ENCODE data around the gene DPYD.

Gene DPYD

GRCh38 chr1:97805093-97805492 is 115.7 kb downstream of the DPYD start:
- ATAC-seq (ENCODE audit: low read depth) (no peak), DNase-seq (ENCODE audit: low spot score in 2 of 2) (no peak)
- no peak overlapping the region for H3K27ac Mint-ChIP-seq
- H3K27me3 Mint-ChIP-seq, result no peaks in the 10 kb centered on the region
- peaks cover 4% of the 10 kb centered on the region for H3K36me3 Mint-ChIP-seq
- H3K9me3 Mint-ChIP-seq, result no peaks in the 10 kb centered on the region
- H3K4me1 Mint-ChIP-seq, result no peaks in the 10 kb centered on the region
- no peak overlapping the region for H3K4me3 Mint-ChIP-seq

- Mint-ChIP-seq H3K9me3 (no peaks in the 10 kb centered on the region), H3K4me1 (no peaks in the 10 kb centered on the region), H3K4me3 (no peak overlapping the region), H3K27ac (no peak overlapping the region), H3K36me3 (peaks cover 1% of the 10 kb centered on the region), H3K27me3 (no peaks in the 10 kb centered on the region)
- no peak for ATAC-seq (ENCODE audit: low read depth)
- no peak for DNase-seq (ENCODE audit: low spot score in 2 of 2)
These were observed 117.8 kb downstream of the DPYD start for GRCh38 chr1:97803026-97803425.

DNA sequence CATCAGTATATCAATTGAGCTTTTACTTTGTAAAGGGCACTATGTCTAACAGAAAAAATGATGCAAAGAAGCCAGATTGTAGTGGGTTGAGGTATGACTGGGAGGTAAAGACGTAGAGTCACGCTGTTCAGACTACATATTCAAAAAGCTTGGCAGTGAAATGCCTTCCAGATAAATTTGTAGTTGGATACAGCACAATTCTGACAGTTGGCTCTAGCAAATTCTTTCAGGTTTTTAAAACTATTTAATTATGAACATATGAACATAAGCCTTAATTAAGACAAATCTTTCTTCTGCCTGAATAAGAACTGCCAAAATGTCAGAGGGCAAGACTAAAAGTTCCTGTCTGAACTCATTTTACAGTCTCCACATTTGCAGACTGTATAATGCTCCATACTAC is 118.8 kb downstream of the DPYD start:
- no peaks in the 10 kb centered on the region for H3K4me1 Mint-ChIP-seq
- no peak overlapping the region for H3K27ac Mint-ChIP-seq
- peaks cover 1% of the 10 kb centered on the region for H3K36me3 Mint-ChIP-seq

DNA sequence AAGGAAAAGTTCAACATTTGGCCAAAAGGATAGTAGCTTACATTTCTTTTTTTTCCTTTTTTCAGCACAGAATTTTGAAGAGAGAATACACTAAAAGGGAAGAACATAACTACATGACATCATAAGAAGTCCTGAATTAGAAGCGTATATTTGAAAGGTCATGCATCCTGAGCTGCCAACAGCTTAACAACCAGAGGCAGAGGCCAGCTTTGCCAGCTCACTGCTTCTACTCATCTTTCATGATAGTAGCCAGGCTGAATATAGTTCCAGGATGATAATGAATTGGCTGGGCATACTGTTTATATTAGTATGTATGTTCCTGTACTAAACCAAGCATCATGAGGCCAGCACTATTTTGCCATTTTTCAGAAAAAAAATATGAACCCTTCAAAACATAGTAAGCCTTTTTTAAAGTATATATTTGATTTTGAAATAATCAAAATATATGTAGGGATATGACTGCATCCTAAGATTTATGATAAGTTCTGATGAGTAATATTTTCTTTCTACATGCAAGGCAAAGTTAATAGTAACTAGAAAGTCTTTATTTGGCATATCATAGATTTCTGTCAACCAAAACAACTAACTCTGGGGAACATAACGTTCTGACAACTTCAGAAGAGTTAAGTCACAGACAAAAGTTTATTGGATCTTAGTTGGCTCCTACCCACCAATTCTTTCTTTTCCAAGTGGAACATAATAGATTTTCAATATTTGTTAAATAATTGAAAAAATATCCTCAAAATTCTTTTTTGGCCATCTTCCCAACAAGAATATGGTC is 123.2 kb downstream of the DPYD start:
- peaks cover 1% of the 10 kb centered on the region for H3K36me3 Mint-ChIP-seq
- no peak for ATAC-seq (ENCODE audit: low read depth)
- no peaks in the 10 kb centered on the region for H3K27me3 Mint-ChIP-seq
- H3K27ac Mint-ChIP-seq, result no peak overlapping the region
- no peak overlapping the region for H3K4me3 Mint-ChIP-seq
- H3K9me3 Mint-ChIP-seq, result no peaks in the 10 kb centered on the region
- no peaks in the 10 kb centered on the region for H3K4me1 Mint-ChIP-seq
- no peak for DNase-seq (ENCODE audit: low spot score in 2 of 2)

More for the DNA sequence above, 118.8 kb downstream of the DPYD start:
- Mint-ChIP-seq H3K27me3 (no peaks in the 10 kb centered on the region), H3K9me3 (no peaks in the 10 kb centered on the region), H3K4me3 (no peak overlapping the region)
- no peak for DNase-seq (ENCODE audit: low spot score in 2 of 2)
- ATAC-seq (ENCODE audit: low read depth), result no peak

DNA sequence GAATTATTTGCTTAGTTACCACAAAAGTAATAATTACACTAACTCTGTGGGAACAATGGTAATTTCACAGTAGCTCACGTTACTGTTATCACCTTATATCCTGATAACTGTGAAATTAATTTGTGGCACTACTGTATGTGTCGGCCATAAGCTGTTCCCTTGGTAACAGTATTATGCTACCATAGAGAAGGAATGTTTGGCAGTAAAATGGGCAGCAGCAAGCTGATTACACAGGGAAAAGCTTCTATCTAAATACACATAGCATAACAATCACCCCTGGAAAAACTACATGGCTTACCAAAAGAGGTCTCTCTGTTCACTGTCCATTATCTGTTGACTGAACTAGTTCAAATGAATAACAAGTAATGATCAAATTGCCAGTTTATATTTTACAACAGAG is 124.1 kb downstream of the DPYD start:
- Mint-ChIP-seq H3K9me3 (no peaks in the 10 kb centered on the region), H3K27me3 (no peaks in the 10 kb centered on the region), H3K4me1 (no peaks in the 10 kb centered on the region), H3K27ac (no peak overlapping the region), H3K4me3 (no peak overlapping the region), H3K36me3 (peaks cover 1% of the 10 kb centered on the region)
- ATAC-seq (ENCODE audit: low read depth) (no peak), DNase-seq (ENCODE audit: low spot score in 2 of 2) (no peak)

GRCh38 chr1:97792655-97793054 is 128.2 kb downstream of the DPYD start:
- DNase-seq (ENCODE audit: low spot score in 2 of 2) (no peak), ATAC-seq (ENCODE audit: low read depth) (no peak)
- Mint-ChIP-seq H3K9me3 (no peaks in the 10 kb centered on the region), H3K27me3 (no peaks in the 10 kb centered on the region), H3K4me3 (no peak overlapping the region), H3K27ac (no peak overlapping the region), H3K4me1 (peaks cover 2% of the 10 kb centered on the region), H3K36me3 (no peaks in the 10 kb centered on the region)

DNA sequence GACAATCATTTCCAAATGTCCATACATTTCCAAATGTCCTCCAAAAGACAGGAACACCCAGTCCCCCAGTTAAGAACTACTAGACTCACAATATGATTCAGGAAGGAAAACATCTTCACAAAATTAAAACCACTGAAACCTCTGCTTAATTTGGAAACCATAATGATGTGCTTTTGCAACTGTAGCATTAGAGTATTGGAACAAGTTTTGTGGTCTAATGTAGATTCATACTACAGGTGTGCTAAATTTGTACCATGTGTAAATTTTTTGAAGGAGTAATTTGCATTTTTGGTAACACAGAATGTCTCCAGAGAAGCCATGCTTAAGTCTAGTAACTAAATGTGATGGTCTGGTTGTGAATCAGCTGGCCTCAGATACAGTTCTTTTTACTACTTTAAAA is 129.6 kb downstream of the DPYD start:
- Mint-ChIP-seq H3K36me3 (no peaks in the 10 kb centered on the region), H3K27me3 (no peaks in the 10 kb centered on the region), H3K4me3 (no peak overlapping the region), H3K27ac (no peak overlapping the region), H3K4me1 (peaks cover 2% of the 10 kb centered on the region), H3K9me3 (no peaks in the 10 kb centered on the region)
- no peak for ATAC-seq (ENCODE audit: low read depth)
- no peak for DNase-seq (ENCODE audit: low spot score in 2 of 2)

DNA sequence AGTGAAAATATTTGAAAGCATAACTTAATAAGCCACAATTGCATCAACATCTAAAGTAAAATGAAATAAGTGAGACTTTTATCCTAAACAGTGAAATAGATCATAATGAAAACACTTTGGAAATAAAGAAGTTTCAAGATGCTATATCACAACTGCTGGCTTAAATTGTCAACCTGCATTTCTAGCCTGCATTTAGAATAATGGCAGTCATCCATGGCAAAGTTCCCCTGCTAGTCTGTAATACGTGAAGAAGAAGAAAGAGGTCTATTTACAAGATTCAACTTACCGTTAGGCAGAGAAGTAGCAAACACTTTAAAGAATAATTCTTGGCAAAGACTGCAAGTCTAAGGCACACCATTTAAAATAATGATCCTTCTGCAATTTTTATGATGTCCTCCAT is 133.6 kb downstream of the DPYD start:
- H3K36me3 Mint-ChIP-seq, result no peaks in the 10 kb centered on the region
- H3K4me3 Mint-ChIP-seq, result no peak overlapping the region
- DNase-seq (ENCODE audit: low spot score in 2 of 2) (no peak), ATAC-seq (ENCODE audit: low read depth) (no peak)
- H3K27ac Mint-ChIP-seq, result no peak overlapping the region
- no peaks in the 10 kb centered on the region for H3K27me3 Mint-ChIP-seq
- no peaks in the 10 kb centered on the region for H3K9me3 Mint-ChIP-seq
- H3K4me1 Mint-ChIP-seq, result peaks cover 7% of the 10 kb centered on the region

DNA sequence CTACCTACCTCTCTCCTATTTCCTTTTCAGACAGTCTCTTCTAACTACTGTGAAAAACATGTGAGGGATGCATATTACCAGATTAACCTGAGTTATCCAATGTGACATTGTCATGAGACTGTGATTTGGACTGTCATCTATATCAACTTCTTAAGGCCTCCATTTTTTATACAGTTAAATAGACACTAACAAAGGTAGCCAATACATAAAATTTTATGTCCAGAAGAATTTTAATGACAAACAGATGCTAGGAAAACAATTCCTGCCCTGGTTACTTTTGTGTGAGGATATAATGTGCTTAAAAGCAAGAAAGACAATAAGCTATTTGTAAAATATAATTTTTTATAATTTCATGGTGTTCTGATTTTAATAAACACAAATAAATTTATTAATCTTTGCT is 136.2 kb downstream of the DPYD start:
- Mint-ChIP-seq H3K4me1 (peaks cover 7% of the 10 kb centered on the region), H3K27me3 (no peaks in the 10 kb centered on the region), H3K9me3 (no peaks in the 10 kb centered on the region), H3K27ac (no peak overlapping the region), H3K4me3 (no peak overlapping the region), H3K36me3 (no peaks in the 10 kb centered on the region)
- no peak for ATAC-seq (ENCODE audit: low read depth)
- DNase-seq (ENCODE audit: low spot score in 2 of 2), result no peak

DNA sequence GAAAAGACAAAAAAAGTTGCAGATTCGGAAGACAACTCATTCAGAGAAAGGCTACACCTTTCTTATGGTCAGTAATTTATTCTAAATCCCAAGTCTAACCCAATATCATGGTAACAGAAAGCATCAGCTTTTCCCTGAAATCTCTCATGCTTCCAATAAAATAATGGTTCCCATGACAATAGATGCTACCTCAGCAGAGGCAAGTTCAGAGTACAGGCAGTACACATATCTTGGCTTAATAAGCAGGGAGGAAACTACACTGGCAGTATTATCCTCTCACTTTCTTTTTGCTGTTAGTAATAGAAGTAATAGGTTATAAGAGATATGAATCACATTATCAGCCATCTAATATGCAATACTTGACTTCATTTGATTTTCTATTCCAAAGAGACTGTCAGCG is 137.1 kb downstream of the DPYD start:
- Mint-ChIP-seq H3K27me3 (no peaks in the 10 kb centered on the region), H3K36me3 (no peaks in the 10 kb centered on the region), H3K4me1 (peaks cover 7% of the 10 kb centered on the region), H3K4me3 (no peak overlapping the region), H3K9me3 (no peaks in the 10 kb centered on the region), H3K27ac (no peak overlapping the region)
- no peak for DNase-seq (ENCODE audit: low spot score in 2 of 2)
- no peak for ATAC-seq (ENCODE audit: low read depth)

DNA sequence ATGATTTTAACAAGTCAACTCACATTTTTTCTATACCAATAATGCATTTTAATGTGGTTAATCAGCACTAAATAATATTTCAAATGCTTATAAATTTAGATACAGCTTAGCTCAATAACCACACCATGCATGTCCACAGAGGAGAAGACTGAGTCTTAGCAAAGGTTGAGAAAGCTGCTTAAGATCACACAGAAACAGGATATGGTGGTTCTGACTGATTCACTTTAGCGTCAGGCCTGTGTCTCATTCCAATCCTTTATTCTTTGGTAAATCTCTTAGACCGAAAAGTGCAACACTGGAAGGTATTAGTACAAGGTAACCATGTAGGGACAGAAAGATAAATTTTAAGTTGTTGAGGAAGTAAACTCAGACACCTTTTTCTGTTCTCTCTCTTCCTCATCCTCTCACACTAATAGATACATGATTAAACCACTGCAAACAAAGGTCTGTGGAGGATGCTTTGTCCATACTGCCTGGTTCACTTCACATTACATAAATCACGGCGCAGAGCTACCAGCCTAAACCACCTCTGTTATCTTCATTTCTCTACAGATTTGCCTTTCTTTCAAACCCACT is 139.0 kb downstream of the DPYD start:
- ATAC-seq (ENCODE audit: low read depth) (no peak), DNase-seq (ENCODE audit: low spot score in 2 of 2) (no peak)
- peaks cover 7% of the 10 kb centered on the region for H3K4me1 Mint-ChIP-seq
- no peak overlapping the region for H3K27ac Mint-ChIP-seq
- no peak overlapping the region for H3K4me3 Mint-ChIP-seq
- no peaks in the 10 kb centered on the region for H3K36me3 Mint-ChIP-seq
- H3K9me3 Mint-ChIP-seq, result no peaks in the 10 kb centered on the region
- no peaks in the 10 kb centered on the region for H3K27me3 Mint-ChIP-seq

DNA sequence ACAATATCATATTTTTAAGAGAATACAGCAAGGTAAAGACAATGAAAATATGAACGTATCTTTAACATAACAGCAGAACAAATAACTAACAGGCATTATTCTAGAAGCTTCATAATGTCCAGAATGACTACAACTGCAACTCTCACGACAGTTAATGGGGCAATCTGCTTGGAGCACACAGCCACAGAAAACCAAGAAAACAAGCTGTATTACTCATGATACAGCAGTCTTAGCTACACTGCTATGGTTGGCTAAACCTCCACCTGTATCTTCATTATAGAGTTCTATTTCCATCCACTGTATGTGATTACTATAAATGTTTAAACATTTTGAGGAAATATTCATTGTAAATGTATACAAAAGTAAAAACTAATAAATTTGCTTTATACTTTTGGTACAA is 139.9 kb downstream of the DPYD start:
- Mint-ChIP-seq H3K4me1 (peaks cover 7% of the 10 kb centered on the region), H3K4me3 (no peak overlapping the region), H3K27me3 (no peaks in the 10 kb centered on the region), H3K9me3 (no peaks in the 10 kb centered on the region), H3K27ac (no peak overlapping the region), H3K36me3 (no peaks in the 10 kb centered on the region)
- ATAC-seq (ENCODE audit: low read depth), result no peak
- no peak for DNase-seq (ENCODE audit: low spot score in 2 of 2)

GRCh38 chr1:97778718-97779117 is 142.1 kb downstream of the DPYD start:
- H3K4me1 Mint-ChIP-seq, result peaks cover 7% of the 10 kb centered on the region
- H3K9me3 Mint-ChIP-seq, result no peaks in the 10 kb centered on the region
- no peak overlapping the region for H3K4me3 Mint-ChIP-seq
- H3K27me3 Mint-ChIP-seq, result no peaks in the 10 kb centered on the region
- H3K27ac Mint-ChIP-seq, result no peak overlapping the region
- no peaks in the 10 kb centered on the region for H3K36me3 Mint-ChIP-seq
- DNase-seq (ENCODE audit: low spot score in 2 of 2) (no peak), ATAC-seq (ENCODE audit: low read depth) (no peak)

DNA sequence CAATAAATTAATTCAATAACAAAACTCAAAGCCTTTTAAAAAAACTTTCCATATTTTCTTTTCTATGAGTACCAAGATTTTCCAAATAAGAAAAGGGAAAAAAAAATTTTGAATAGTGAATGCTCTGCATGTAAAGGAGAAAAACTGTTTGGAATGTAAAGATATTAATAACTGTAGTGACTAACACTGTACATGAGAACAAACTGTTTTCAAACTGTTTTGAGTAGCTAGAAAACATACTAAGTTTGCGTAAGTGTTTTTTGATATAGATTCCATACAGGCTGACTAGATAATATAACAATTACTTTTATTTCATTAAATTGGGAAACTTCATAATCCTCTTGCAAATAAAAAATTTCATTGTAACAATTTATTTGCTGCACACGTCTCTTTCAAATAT is 150.5 kb downstream of the DPYD start:
- ATAC-seq (ENCODE audit: low read depth) (no peak), DNase-seq (ENCODE audit: low spot score in 2 of 2) (no peak)
- Mint-ChIP-seq H3K27me3 (no peaks in the 10 kb centered on the region), H3K9me3 (peaks cover 2% of the 10 kb centered on the region), H3K36me3 (no peaks in the 10 kb centered on the region), H3K27ac (no peak overlapping the region), H3K4me3 (no peak overlapping the region), H3K4me1 (no peaks in the 10 kb centered on the region)

DNA sequence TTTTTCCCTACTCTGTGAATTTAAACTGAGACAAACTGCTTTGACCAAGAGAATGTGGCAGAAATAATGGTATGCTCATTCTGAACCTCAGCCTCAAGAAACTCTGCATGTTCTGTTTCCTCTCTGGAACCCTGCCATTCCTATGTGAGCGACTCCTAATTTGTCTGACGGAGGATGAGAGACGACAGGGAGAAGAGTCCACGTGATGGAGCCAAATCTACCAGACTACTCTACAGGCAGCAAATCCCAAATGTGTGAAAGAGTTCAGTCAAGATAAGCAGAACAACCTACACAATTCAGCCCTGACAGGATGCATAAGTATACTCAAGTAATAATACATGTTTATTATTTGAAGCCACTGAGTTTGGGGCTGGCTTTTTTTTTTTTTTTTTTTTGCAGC is 153.5 kb downstream of the DPYD start:
- no peak for DNase-seq (ENCODE audit: low spot score in 2 of 2)
- no peak for ATAC-seq (ENCODE audit: low read depth)
- Mint-ChIP-seq H3K4me3 (no peak overlapping the region), H3K27me3 (no peaks in the 10 kb centered on the region), H3K9me3 (peaks cover 4% of the 10 kb centered on the region), H3K4me1 (no peaks in the 10 kb centered on the region), H3K36me3 (no peaks in the 10 kb centered on the region), H3K27ac (no peak overlapping the region)
